D341Med (cell line): ENCODE results near the gene AKR7A2.

ENCODE experiments used
- DNase-seq: peaks from one replicate; pipeline ENCODE4 v3.0.0; 2012; ENCODE audit warnings: low spot score

Gene AKR7A2

DNA sequence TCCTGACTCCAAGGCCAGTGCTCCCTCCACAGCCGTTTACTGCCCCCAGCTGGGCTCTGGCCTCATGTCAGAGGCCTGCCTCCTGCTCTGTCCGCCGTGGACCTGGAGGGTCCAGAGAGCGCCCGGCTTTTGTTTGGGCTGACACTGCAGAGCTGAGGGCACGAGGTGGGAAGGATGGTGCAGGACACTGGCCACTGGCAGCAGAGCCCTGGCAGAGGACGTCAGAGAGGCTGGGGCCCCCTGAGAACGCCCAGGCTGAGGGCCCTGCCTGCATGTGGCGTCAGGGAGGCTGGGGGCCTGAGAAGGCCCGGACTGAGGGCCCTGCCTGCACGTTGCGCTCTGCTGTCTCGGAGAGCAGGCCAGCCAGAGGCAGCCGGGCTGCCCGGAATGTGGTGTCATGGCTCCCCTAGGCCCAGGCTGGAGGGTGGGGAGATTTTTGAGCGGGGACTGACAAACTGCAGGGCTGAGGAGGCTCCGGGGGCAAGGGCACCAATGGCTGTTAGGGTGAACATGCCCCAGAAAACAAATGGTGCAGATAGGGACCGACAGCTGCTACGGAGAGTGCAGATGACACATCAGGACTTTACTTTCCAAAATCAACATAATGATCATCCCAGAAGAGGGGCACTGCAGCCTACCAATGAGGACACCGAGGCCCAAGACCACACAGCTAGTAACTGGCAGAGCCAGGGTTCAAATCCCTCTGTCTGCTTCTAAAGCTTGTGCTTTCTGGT, 31.8 kb upstream of the AKR7A2 start:
- no peak for DNase-seq

DNA sequence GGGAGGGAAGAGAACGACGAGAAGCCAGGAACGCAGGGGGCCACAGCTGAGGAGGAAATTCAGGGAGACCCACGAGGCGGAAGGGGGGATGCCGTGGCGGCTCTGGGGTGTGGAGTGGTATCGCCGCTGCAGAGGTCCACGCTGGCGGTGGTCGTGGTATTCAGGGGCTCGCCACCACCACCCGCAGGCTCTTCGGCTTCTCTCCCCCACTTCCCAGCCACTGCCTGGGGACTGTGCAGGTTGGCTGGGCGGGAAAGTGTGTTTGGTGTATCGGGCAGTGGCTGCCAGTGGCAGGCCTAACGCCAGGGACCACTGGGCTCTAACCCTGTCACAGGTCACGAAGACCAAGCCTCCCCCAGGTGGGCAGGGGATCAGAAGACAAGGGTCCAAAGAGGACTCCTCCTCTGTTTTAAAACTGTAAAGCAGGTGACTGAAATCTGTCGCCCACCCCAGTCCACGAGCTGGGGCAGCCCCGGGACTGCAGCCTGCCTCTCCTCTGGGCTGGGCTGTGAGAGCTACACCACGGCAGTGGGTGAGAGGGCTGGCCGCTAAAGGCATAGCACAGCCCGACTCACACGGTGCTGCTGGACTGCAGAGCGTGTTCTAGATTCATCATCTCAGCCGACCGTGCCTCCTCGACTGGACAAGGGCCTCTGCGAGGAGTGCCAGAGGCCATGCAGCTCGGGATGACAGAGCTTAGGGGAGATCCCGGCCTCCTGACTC, 31.1 kb upstream of the AKR7A2 start:
- no peak for DNase-seq

DNA sequence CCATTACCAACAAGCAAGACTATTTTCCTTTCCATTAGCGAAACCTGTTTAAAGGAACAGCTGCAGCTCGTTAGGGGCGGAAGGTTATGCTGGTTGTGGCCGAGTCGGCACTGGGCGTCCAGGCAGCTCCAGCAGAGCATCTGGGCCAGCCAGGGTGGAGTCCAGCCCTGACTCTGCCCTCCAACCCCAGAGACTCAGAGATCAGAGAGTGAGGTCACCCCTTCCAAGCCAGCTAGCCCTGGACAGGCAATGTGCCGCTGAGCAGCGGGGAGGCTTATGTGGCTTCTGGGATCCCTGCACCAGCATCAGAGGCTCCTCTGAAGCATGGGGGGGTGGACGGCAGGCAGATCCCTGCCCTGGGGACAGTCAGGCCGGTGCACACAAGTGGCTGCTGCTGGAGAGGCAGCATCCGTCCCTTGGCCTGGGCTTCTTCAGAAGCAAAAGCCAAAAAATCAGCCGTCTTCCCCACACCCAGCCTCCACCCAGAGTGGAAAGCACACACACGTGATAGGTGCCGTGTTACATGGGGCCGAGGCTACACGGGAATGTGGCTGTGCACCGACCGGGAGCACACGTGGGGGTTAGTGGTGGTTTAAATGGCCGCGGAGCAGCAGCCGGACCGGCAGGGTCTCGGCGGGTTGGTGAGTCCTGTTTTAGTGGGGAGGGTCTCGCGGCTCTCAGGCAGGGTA, 30.3 kb upstream of the AKR7A2 start:
- DNase-seq = no peak

DNA sequence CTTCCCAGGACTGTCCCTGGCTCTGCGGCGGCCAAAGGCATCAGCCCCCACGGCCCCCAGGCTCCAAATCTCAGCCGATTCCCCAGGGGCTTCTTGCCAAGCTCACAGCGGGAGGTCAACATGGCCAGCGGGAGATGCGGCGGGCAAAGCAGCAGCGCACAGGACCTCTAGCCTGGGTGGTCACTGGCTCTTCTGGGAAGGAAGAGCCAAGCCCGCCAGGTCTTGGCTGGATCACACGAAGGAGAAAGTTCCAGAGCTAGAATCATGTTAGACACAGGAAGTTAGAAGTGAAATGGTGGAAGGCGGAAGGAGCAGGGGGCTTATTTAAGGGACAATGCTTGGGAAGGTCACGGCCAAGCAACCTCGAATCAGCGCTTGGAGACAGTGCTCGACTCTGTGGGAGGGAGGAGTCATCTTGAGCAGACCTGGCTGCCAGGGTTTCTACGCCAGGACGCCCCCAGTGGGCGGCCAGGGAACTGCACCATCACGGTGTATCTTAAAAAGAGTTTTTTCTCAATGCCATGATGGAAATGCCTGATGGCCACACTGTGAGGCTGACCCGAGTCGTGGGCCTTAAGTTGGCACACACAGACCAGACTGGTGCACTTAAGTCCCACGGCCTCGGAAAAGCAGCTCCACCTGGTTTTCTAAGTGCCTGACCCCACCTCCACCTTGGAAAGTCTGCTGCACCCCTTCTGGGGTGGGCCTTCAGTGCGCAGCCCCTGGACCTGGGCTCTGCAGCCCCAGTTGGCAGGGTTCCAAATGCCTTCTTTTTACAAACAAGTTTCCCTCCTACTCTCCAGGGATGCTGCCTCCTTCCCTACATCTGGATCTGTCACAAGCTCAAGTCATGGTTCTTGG, 29.5 kb upstream of the AKR7A2 start:
- DNase-seq = peak; percentile 84

DNA sequence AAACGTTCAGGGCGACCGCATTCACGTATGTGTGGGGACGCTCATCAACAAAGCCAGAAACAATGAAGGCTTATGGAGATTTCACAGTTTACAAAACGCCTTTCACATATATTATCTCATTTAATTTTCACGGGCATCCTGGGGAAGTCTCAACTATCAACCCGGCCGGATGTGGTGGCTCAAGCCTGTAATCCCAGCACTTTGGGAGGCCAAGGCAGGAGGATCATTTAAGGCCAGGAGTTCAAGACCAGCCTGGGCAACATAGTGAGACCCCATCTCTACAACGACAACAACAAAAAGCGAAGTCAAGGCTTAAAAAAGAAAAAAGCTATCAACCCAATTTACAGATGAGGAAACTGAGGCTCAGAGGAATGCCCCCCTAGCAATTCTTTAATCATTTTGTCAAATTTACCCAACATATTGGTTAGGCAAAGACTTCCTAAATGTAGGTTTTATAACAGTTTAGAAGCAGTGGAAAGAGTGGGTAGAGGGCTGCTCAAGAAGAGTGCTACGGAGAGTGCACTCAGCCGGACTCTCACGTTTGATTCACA, 28.5 kb upstream of the AKR7A2 start:
- no peak for DNase-seq

DNA sequence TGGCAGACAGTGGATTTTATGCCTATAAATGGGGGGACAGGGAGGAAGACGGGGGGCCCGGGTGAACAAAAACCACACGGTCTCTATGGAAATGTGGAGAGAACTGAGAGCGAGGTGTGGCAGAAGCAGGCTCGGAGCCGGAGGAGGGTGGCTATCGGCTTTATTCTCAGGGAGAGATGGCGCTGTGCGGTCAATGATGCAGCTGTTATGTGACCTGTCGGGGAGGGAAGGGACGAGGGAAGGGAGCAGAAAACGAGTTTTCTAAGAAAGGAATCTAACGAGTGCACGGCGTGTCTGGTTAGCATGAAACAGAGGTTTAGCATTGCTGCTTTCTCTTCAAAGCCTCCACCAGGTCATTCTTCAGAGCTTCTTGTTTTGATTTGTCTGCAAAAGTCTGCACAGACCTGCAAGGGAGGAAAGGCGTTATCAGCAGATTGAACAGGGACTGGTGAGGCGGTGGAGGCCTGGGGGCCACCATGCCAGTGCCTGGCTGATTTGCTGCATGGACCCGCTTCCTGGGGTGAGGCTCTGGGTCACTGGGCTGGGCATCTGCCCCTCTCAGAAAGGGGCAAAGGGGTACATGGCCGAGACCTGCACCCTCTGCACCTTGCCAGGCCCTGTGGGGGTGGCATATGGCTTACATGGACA, 27.4 kb upstream of the AKR7A2 start:
- DNase-seq = no peak

DNA sequence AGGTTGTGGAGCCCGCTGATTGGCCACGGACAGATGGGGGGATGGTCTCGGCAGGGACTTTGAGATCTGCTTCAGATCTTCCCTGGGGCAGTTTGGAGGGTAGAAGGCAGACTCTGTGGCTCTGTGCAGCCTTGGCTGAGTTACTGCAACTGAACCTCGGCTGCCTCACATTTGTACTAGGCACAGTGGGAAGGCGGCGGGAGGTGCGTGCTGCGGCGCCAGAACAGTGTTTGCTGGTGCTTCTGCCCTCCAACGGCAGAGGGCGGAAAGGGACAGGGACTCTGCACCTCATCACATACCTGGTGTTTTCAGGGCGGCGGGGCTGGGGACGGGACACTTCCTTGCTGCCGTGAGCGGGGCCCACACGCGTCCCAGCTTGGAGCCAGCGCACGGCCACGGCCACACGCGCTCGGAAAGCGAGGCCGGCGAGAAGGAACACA, 26.4 kb upstream of the AKR7A2 start:
- no peak for DNase-seq

DNA sequence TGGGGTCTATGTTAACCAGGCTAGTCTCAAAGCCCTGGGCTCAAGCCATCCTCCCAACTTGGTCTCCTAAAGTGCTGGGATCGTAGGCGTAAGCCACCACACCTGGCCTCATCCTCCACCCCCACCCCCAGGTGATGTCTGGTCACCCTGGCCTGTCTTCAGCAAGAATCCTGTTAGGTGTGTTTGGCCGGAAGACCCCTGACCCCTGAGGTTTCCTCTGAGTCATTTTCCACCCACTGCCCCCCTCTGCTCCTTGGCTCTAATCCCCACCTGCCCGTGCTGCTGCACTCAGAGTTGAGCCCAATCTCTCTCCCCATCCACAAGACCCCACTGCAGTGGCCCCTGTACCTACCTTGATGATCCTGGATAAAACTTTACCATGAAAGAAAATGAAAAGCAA, 25.3 kb upstream of the AKR7A2 start:
- DNase-seq = no peak

DNA sequence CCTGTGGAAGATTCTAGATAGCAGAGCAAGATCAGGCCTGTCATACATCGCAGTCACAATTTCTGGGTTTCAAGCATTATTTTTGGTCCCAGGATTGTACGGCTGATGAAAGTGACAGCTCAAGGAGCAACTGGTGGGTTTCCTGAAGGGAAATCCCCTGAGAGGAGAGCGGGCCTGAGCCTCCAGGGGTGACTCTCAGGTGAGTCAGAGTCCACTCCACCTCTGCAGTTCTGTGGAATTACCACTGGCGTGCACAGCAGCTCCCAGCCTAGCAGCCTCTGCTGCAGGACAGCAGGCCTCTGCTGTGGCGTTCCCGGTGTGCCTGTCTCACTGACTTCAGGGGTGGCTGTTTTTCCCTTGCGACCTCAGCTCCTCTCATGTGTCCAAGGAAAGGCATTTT, 24.6 kb upstream of the AKR7A2 start:
- DNase-seq = no peak

DNA sequence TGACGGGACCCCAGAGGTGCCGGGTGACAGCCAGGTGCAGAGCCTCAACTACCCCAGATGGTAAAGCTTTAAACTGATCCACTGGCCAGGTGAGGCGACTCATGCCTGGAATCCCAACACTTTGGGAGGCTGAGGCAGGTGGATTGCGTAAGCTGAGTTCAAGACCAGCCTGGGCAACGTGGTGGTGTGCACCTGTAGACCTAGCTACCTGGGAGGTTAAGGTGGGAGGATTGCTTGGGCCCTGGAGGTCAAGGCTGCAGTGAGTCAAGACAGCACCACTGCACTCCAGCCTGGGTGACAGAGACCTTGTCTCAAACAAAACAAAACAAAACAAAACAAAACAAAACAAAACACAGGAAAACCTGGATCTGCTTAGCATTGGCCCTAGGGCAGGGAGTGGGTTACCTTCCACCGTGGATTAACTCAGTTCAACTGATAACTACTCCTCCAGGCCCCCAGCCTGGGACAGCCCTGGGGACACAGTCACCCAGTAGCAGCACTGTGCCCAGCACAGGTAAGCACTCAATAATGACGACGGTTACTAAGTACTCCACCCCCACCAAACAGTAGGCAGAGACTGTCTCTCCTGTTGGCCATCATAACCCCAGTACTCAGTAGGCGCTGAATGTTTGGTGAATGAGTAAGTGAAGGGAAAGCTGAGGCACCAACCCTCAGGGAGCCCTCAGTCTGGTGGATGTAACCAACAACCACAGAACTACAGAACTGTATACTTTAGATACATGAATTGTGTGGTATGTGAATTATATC, 21.8 kb upstream of the AKR7A2 start:
- DNase-seq = no peak

DNA sequence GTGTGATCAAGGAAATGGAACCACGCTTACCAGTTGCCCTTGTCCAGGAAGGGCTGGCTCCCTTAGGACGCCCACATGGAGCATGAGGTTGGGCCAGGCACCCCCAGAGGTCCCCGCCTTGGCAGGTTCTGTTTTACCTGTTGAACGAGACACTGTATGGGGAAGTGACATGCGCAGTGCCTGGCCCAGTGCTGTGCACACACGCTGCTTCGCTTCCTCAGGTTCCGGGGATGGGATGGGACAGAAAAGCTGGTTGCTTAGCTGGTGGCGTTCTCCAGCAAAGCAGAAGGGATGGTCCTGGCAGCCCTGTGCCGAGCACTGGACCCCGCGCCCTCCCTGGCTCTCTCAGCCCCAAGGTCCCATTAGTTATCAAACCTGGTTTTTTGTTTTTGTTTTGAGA, 20.9 kb upstream of the AKR7A2 start:
- no peak for DNase-seq

DNA sequence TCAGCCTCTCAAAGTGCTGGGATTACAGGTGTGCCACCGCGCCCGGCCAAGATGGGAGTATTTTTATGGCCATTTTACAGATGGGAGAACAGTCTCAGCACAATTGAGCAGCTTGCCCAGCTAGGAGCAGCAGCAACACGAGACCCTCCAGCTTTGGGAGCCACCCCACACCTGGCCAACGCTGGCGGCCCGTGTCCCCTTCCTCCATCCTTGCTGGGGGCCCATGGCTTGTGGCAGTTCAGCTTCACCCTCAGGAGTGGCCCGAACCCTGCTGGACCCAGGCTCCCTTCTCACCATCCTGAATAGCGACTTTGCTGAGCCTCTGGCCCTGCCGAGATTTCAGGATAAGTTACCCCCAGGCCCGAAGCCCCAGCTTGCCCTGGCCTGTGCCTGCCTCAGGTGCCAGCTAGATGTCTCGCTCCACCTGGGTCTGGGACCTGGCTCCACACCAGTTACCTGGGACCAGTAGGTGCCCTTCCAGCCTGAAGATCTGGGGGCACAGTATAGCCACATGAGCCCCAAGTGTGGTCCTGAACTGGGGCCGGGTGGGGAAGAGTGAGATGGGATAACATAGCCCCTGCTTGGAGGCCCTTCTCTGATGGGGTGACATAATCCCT, 19.4 kb upstream of the AKR7A2 start:
- no peak for DNase-seq

DNA sequence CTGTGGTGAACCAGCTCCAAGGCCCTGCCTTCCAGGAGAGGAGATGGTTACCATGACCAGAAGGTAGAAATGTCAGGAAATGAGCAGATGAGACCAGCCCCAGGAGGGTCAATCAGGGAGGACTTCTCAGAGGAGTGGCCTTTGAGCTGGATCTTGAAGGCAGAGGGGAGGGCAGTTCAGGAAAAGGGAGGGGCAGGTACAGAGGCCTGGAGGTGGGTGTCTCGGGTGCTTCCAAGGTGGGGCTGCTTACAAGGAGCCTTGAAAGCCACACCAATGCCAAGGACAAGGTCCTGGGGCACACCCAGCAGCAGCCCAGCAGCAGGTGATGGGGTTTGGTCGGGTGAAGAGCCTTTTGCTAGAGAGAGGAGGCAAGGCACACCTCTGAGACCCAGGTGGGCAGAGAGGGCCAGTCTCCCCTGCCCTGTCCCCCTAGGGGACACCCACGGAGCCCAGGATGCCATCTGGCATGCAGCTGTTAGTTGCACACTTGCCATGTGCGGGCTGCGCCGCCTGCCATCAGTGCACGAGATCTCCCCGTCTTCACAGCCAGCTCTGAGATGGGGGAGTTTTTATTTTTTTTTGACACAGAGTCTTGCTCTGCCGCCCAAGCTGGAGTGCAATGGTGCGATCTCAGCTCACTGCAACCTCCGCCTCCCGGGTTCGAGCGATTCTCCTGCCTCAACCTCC, 18.6 kb upstream of the AKR7A2 start:
- no peak for DNase-seq

DNA sequence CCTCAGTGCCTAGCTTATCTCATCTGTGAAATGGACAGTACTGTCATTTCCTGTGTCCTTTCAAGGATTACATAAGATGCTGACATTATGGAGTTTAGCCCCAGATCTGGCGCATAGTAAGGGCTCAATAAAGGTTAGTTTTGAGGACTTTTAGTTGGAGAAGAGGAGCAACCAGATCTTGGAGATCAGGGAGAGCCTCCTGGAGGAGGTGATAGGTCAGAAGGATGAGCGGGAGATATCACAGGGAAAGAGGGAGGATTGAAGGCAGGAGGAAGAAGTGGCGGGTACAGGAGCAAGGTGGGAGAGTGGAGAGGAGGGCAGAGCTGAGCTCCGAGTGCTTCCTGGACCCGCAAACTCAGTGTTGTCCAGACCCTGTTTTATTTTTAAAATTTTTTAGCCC, 17.7 kb upstream of the AKR7A2 start:
- DNase-seq = no peak

DNA sequence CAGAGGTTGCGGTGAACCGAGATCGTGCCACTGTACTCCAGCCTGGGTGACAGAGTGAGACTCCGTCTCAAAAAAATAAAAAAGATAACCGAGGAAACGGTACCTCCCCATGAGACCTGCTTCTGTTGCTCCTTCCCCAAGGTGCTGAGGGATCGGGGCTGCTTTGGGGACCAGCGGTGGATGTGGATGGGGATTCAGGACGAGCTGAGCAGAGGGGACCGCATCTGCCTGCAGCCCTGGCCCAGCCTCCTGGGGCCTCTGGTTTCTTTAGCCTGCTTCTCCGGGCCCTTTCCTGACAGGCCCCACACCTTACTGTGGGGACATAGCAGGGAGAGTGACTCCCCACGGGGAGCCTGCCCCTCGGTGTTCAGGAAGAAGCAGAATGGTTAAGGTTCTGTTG, 17.2 kb upstream of the AKR7A2 start:
- DNase-seq = no peak

DNA sequence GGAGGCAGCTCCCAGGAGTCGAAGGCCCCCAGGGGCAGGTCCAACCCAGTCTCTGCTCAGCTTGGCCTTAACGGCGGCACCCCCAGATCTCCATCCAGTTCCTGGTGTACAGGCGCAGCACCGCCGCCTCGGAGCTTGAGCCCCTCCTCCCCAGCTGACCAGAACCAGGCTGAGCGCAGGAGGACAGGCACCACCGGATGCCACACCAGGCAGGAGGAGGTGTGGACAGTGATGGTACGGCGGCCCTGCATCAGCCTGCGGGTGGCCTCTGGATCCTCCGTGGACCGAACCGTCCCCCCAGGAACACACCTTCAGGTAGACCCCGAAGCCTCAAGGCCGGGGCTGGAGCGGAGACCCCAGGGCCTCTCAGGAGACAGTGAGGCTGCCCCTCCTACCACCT, 16.5 kb upstream of the AKR7A2 start:
- no peak for DNase-seq

DNA sequence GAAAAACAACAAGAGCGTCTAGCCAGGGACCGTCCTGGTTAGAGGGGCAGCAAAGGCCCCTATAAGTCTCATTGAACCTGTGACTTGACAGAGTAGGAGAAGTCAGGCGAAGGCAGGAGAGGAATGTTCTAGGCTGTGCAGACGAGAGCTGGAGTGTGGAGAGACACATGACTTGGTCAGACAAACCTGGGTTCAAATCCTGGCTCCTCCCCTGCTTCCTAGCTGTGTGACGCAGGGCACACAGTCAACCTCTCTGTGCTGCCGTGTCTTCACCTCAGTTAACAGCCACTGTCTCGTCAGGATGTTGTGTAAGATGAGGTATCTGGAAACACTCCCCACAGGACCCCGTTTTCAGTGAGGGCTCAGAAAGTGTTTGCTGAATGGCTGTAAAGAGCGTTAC, 15.8 kb upstream of the AKR7A2 start:
- DNase-seq = no peak

DNA sequence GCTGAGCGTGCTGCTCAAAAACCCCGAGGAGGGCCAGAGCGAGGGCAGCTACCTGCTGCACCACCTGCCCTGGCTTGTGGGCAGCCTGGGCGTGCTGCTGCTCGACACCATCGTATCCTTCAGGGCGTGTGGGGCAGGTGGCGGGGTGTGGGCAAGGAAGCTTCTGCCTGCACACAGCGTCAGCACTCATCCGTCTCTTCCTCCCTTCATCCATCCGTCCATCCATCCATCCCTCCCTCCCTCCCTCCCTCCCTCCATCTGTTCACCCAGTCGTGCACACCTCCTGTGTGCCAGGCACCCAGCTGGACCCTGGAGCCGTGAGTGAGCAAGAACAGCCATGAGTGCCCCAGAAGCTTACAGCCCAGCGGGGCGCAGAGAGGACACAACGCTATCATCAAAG, 15.4 kb upstream of the AKR7A2 start:
- no peak for DNase-seq

DNA sequence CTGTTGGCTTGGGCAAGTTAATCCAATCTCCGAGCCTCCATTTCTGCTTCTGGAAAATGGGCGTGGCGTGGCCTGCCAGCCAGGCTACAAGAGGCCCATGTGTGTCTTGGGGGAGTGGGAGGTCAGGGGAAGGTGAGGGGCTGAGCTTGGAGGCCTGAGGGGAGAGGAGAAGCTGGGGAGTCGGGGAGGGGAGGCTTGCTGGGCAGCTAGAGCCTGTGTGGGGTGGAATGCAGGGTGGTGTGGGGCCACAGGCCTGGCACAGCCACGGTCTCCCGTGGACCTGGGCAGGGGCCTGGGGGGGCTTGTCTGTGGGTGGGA, 14.8 kb upstream of the AKR7A2 start:
- DNase-seq = no peak
